DND-41 (cell line): ENCODE results near the gene RAD51B.

Experiments used
- ATAC-seq: fragments of 200-7000 bp; cut with Tn5 transposase; 3 replicates; pipeline ENCODE4 v1.9.1; 2021; ENCODE audit warnings: low read depth; ENCODE audit not compliant: insufficient read depth
- DNase-seq: peaks from one replicate; pipeline ENCODE4 v3.0.0-alpha.2; 2020
- H2AFZ ChIP-seq: 2 replicates; pipeline ENCODE4 v1.6.0; 2012; ENCODE audit warnings: low read depth, low read length
- H3K27ac ChIP-seq: 2 replicates; pipeline ENCODE4 v1.5.1; 2012; ENCODE audit warnings: low read length, inconsistent platforms
- H3K27me3 ChIP-seq: fragments of 200-600 bp; sonication (generic); 2 replicates; pipeline ENCODE4 v1.6.0; 2012; ENCODE audit warnings: low read length, mild to moderate bottlenecking, inconsistent platforms; ENCODE audit not compliant: insufficient read depth, poor library complexity
- H3K36me3 ChIP-seq: 2 replicates; pipeline ENCODE4 v1.5.1; 2012; ENCODE audit warnings: low read length, inconsistent platforms; ENCODE audit not compliant: insufficient read depth
- H3K4me1 ChIP-seq: 2 replicates; pipeline ENCODE4 v1.5.1; 2012; ENCODE audit warnings: mild to moderate bottlenecking, low read length; ENCODE audit not compliant: insufficient read depth
- H3K4me2 ChIP-seq: 2 replicates; pipeline ENCODE4 v1.6.0; 2012; ENCODE audit warnings: mild to moderate bottlenecking, moderate library complexity, low read length, inconsistent platforms; ENCODE audit not compliant: insufficient read depth
- H3K4me3 ChIP-seq, 2 experiments: fragments of 200-600 bp in 1 of 2; shearing (Covaris generic) in 1 of 2; 2 replicates each; pipeline ENCODE4 v1.5.1; 2012 to 2016; ENCODE audit warnings: inconsistent platforms in 2 of 2, low read length in 2 of 2, mild to moderate bottlenecking in 2 of 2, low read depth in 1 of 2, moderate library complexity in 1 of 2
- H3K79me2 ChIP-seq: 2 replicates; pipeline ENCODE4 v1.6.0; 2012; ENCODE audit warnings: low read length, inconsistent platforms; ENCODE audit not compliant: insufficient read depth
- H3K9ac ChIP-seq: 2 replicates; pipeline ENCODE4 v1.6.0; 2012; ENCODE audit warnings: low read depth, mild to moderate bottlenecking, inconsistent platforms, low read length, moderate library complexity
- H3K9me3 ChIP-seq: 2 replicates; pipeline ENCODE4 v1.5.1; 2012; ENCODE audit warnings: low read length, moderate library complexity, mild to moderate bottlenecking, inconsistent platforms; ENCODE audit not compliant: insufficient read depth, severe bottlenecking
- H4K20me1 ChIP-seq: 2 replicates; pipeline ENCODE4 v1.6.0; 2012; ENCODE audit warnings: low read length; ENCODE audit not compliant: insufficient read depth
- CTCF ChIP-seq: IDR thresholded peaks from 2 replicates; pipeline ENCODE4 v1.5.1; 2012; ENCODE audit warnings: borderline replicate concordance, low read length, moderate library complexity, mild to moderate bottlenecking; ENCODE audit not compliant: poor library complexity, severe bottlenecking; ENCODE audit errors: extremely low read depth
- EZH2 ChIP-seq: IDR thresholded peaks from 3 replicates; pipeline ENCODE4 v1.6.1; 2012; ENCODE audit warnings: borderline replicate concordance, low read depth, mild to moderate bottlenecking, moderate library complexity, low read length, inconsistent platforms; ENCODE audit not compliant: severe bottlenecking

Gene RAD51B

GRCh38 chr14:68634874-68635595 is 815.5 kb downstream of the RAD51B start:
- Histone ChIP-seq H4K20me1 (no peaks in the 10 kb centered on the region), H2AFZ (no peak overlapping the region), H3K4me1 (no peaks in the 10 kb centered on the region), H3K4me2 (no peak overlapping the region), H3K4me3 (no peak overlapping the region), H3K27ac (no peak overlapping the region), H3K27me3 (no peaks in the 10 kb centered on the region), H3K36me3 (no peaks in the 10 kb centered on the region), H3K9me3 (no peaks in the 10 kb centered on the region), H3K79me2 (no peaks in the 10 kb centered on the region), H3K9ac (no peak overlapping the region)
- ATAC-seq (no peak), DNase-seq (no peak)
- TF ChIP-seq CTCF (no peak), EZH2 (no peak)

GRCh38 chr14:68636597-68636996 is 817.0 kb downstream of the RAD51B start:
- Histone ChIP-seq H3K4me3 (no peak overlapping the region), H3K27me3 (no peaks in the 10 kb centered on the region), H4K20me1 (no peaks in the 10 kb centered on the region), H3K79me2 (no peaks in the 10 kb centered on the region), H3K9me3 (peaks cover 4% of the 10 kb centered on the region), H2AFZ (no peak overlapping the region), H3K27ac (no peak overlapping the region), H3K4me1 (no peaks in the 10 kb centered on the region), H3K36me3 (no peaks in the 10 kb centered on the region), H3K9ac (no peak overlapping the region), H3K4me2 (no peak overlapping the region)
- ATAC-seq (no peak), DNase-seq (no peak)
- TF ChIP-seq EZH2 = no peak
- TF ChIP-seq CTCF = no peak

- no peak overlapping the region for H3K4me3 ChIP-seq
- peaks cover 10% of the 10 kb centered on the region for H3K9me3 ChIP-seq
- ATAC-seq (no peak), DNase-seq (no peak)
- H3K4me1 ChIP-seq = no peaks in the 10 kb centered on the region
- H3K9ac ChIP-seq = no peak overlapping the region
- no peak overlapping the region for H3K4me2 ChIP-seq
- TF ChIP-seq EZH2 (no peak), CTCF (no peak)
- no peak overlapping the region for H3K27ac ChIP-seq
- H2AFZ ChIP-seq = no peak overlapping the region
- no peaks in the 10 kb centered on the region for H3K36me3 ChIP-seq
- no peaks in the 10 kb centered on the region for H3K79me2 ChIP-seq
- H4K20me1 ChIP-seq = no peaks in the 10 kb centered on the region
- H3K27me3 ChIP-seq = no peaks in the 10 kb centered on the region
Measured at GRCh38 chr14:68637106-68638021, 817.8 kb downstream of the RAD51B start.
